ENCODE data around the gene PIM2.

The PIM2 gene

GRCh38 chrX:48919947-48920717 lies 1.3 kb upstream of the PIM2 start:
- H3K27ac Mint-ChIP-seq = peak overlapping the region; percentile 98 to 99
- H3K4me3 Mint-ChIP-seq = peak overlapping the region; percentile 91 to 92
- no peaks in the 10 kb centered on the region for H3K9me3 Mint-ChIP-seq
- DNase-seq = peak in 1 of 2 donors; percentile 30
- H3K4me1 Mint-ChIP-seq = peaks cover 62% of the 10 kb centered on the region
- ATAC-seq = peak; percentile 22
- H3K27me3 Mint-ChIP-seq = no peaks in the 10 kb centered on the region

- peak; percentile 64 for ATAC-seq
- Mint-ChIP-seq H3K27ac (peak overlapping the region; percentile 98 to 99), H3K4me1 (peaks cover 64% of the 10 kb centered on the region), H3K9me3 (no peaks in the 10 kb centered on the region), H3K27me3 (no peaks in the 10 kb centered on the region), H3K4me3 (peak overlapping the region; percentile 91 to 92)
- DNase-seq = peak in 1 of 2 donors; percentile 75
Observed at GRCh38 chrX:48919360-48919841, 577 bp upstream of the PIM2 start.

- no peaks in the 10 kb centered on the region for H3K9me3 Mint-ChIP-seq
- ATAC-seq (no peak), DNase-seq (no peak)
- peak overlapping the region; percentile 91 to 92 for H3K4me3 Mint-ChIP-seq
- no peaks in the 10 kb centered on the region for H3K27me3 Mint-ChIP-seq
- peaks cover 64% of the 10 kb centered on the region for H3K4me1 Mint-ChIP-seq
- H3K27ac Mint-ChIP-seq = peak overlapping the region; percentile 98 to 99
Observed at GRCh38 chrX:48918301-48918642, 552 bp downstream of the PIM2 start.

DNA sequence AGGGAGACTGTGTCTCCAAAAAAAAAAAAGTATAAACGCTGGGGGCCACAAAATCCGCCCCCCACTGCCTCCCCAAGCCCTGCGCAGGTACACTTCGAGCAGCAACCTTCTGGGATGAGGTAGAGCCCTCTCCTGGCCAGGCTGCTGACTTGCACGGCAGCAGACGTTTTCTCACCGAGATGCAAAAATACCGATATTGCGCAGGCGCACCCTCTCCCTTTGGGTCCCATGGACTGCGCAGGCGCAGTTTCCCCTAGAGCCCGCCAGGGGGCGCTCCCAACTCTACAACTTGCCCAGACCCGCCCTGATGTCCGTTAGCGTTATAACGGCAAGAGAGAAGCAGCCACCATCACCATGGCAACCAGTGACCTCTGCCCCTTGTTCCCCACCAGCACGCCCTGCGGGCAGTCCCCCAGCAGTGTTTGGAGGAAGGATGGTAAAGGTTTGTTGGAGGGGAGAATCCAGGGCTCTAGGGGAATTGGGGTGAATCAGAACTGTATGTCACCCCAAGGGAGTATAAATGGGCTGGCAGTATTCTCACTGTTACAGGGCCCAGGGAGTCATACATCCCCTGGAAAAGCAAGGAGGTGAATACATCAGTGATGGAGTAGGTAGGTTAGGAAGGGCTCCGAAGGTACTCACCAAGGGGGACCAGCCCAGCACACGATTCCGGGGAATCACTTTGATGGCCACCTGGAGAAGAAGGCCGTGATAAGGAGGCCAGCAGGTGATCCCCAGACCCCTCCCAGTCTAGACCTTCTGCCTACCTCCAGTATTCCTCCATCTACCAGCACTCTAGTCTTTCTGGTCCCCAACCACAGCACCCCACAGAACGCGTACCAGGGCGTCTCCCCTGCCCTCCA lies 1.5 kb downstream of the PIM2 start:
- Mint-ChIP-seq H3K27me3 (no peaks in the 10 kb centered on the region), H3K4me1 (peaks cover 64% of the 10 kb centered on the region), H3K4me3 (peak overlapping the region; percentile 91 to 92), H3K9me3 (no peaks in the 10 kb centered on the region), H3K27ac (peak overlapping the region; percentile 98 to 99)
- peak; percentile 85 to 93 for DNase-seq
- peak; percentile 56 for ATAC-seq

- Mint-ChIP-seq H3K4me1 (peaks cover 62% of the 10 kb centered on the region), H3K9me3 (no peaks in the 10 kb centered on the region), H3K4me3 (peak overlapping the region; percentile 91 to 92), H3K27ac (peak overlapping the region; percentile 89 to 97), H3K27me3 (no peaks in the 10 kb centered on the region)
- DNase-seq = no peak
- no peak for ATAC-seq
Observed at GRCh38 chrX:48914593-48915493, 4.0 kb downstream of the PIM2 start.

- Mint-ChIP-seq H3K27ac (peak overlapping the region; percentile 89 to 97), H3K27me3 (no peaks in the 10 kb centered on the region), H3K4me1 (peaks cover 62% of the 10 kb centered on the region), H3K4me3 (peak overlapping the region; percentile 91 to 92), H3K9me3 (no peaks in the 10 kb centered on the region)
- DNase-seq (no peak), ATAC-seq (no peak)
Observed at GRCh38 chrX:48913605-48914366, 5.0 kb downstream of the PIM2 start.

DNA sequence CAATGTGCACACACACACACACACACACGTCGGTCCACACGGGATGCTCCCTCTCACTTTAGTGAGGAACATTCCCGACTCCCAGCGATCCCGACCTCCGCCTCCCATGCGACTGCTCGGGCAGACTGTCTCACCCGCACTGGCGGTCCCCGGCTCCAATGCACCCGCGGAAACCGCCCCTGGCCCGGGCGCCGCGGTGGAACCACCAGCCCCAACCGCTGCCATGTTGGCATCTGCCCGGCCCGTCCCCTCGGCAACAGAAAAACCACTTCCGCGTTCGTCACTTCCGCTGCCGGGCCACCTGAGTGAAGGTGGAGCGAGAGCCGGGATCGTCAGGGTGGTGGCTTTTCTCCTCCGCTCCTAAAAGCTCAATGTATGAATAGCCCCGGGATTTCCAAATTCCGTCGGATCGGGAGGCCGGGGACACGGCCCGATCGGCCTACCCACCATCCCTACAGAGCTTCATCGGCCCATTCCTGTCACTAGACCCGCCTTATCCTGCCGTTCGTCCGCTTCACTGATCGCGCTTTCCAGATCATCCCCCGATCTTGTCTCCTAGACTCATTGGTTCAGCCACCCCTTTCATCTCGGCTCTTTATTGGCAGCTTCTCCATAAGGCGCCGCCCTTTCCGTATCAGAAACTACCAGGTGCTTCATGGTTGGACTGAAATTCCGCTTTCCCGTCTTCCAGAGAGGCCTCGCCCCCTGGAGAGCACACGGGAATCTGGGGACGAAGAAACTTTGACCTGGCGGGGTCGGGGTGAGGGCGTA lies 7.2 kb downstream of the PIM2 start, which contains the start of gene SLC35A2:
SLC35A2 (minus strand) TSS at position 235 of the 771 bp plus-strand sequence; CDS start at position 225, 10 bp downstream.
- Mint-ChIP-seq H3K27ac (peak within 1 kb of the TSS; percentile 94), H3K4me1 (peaks cover 54% of the 10 kb centered on the region), H3K27me3 (no peaks in the 10 kb centered on the region), H3K9me3 (no peaks in the 10 kb centered on the region), H3K4me3 (peak within 1 kb of the TSS; percentile 91 to 92)
- ATAC-seq (peak; percentile 76), DNase-seq (peak; percentile 83 to 90)

DNA sequence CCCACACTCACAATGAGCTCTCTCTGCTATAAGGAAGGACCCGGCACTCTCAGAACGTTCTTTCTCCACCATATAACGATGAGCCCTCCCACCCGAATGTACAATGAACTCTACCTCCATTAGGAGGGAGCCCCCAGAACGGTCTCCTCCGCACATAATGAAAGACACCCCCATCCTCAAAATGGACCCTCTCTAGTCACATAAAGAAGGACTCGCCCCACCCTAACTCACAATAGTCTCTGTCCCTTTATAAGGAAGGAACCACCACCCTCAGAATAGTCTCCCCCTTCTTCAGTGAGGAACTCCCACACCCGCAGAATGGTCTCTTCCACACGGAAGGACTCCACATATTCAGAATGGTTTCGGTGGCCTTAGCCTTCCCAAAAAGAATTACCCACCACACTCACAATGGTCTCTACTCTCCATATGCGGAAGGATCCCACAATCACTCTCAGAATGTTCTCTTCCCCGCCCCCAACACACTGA lies 7.9 kb downstream of the PIM2 start:
- peak; percentile 6 for ATAC-seq
- H3K27ac Mint-ChIP-seq = peak overlapping the region; percentile 94
- H3K4me1 Mint-ChIP-seq = peaks cover 54% of the 10 kb centered on the region

GRCh38 chrX:48909703-48910294 lies 9.0 kb downstream of the PIM2 start:
- peaks cover 46% of the 10 kb centered on the region for H3K4me1 Mint-ChIP-seq
- H3K27me3 Mint-ChIP-seq = no peaks in the 10 kb centered on the region
- ATAC-seq (peak; percentile 3), DNase-seq (peak in 1 of 2 donors; percentile 28)
- H3K9me3 Mint-ChIP-seq = no peaks in the 10 kb centered on the region
- H3K4me3 Mint-ChIP-seq = no peak overlapping the region
- peak overlapping the region in 1 of 2 donors; percentile 94 for H3K27ac Mint-ChIP-seq

More for the DNA sequence above, 7.9 kb downstream of the PIM2 start:
- no peak for DNase-seq
- no peaks in the 10 kb centered on the region for H3K27me3 Mint-ChIP-seq
- H3K9me3 Mint-ChIP-seq = no peaks in the 10 kb centered on the region
- H3K4me3 Mint-ChIP-seq = peak overlapping the region; percentile 91 to 92

DNA sequence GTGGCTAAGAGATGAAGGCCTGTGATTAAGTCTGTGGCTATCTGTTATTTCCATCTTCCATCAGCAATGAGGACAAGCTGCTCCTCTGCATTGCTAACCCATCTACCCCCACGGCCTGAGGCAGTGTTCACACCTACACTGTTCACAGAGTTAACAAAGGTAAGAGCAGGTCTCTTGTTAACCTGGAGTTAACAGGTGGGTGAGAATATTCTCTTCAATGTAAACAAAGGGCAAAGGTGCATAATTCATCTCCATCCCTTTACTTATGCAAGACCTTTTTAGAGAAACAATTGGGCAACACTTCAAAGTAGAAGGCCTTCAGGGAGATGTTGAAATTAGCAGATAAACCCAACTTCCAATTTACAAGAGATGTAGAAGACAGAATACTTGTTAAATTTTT lies 10.2 kb downstream of the PIM2 start:
- no peaks in the 10 kb centered on the region for H3K27me3 Mint-ChIP-seq
- peak overlapping the region in 1 of 2 donors; percentile 27 for H3K27ac Mint-ChIP-seq
- no peak for ATAC-seq
- no peak for DNase-seq
- no peaks in the 10 kb centered on the region for H3K9me3 Mint-ChIP-seq
- peaks cover 34% of the 10 kb centered on the region for H3K4me1 Mint-ChIP-seq
- no peak overlapping the region for H3K4me3 Mint-ChIP-seq

- Mint-ChIP-seq H3K9me3 (no peaks in the 10 kb centered on the region), H3K4me1 (peaks cover 13% of the 10 kb centered on the region), H3K27ac (peak overlapping the region in 1 of 2 donors; percentile 34), H3K4me3 (no peak overlapping the region), H3K27me3 (no peaks in the 10 kb centered on the region)
- no peak for ATAC-seq
- DNase-seq = no peak
Observed at GRCh38 chrX:48905090-48905790, 13.6 kb downstream of the PIM2 start.

- no peak for DNase-seq
- no peaks in the 10 kb centered on the region for H3K9me3 Mint-ChIP-seq
- ATAC-seq = no peak
- peaks cover 12% of the 10 kb centered on the region for H3K4me1 Mint-ChIP-seq
- no peaks in the 10 kb centered on the region for H3K27me3 Mint-ChIP-seq
- H3K27ac Mint-ChIP-seq = peak overlapping the region in 1 of 2 donors; percentile 93
- H3K4me3 Mint-ChIP-seq = no peak overlapping the region
Observed at GRCh38 chrX:48904626-48905025, 14.2 kb downstream of the PIM2 start.

DNA sequence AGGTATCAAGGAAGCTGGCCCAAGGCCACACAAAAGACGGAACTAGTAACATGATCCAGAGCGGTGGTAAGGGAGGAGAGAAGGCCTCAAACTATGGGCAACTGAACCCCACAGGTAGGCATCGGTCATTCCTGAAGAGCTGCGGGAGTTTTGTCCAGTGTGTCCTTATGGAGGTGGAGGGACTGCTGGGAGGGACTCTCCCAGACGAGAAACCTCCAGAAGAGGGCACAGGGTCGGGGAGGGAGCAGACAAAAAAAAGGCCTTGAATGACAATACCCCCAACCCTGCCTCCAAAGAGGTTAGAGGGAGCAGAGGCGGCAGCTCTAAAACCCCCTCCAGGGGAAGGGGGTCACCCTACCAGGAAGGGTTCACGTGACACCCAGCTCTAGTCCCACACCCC lies 14.6 kb downstream of the PIM2 start:
- H3K9me3 Mint-ChIP-seq = no peaks in the 10 kb centered on the region
- DNase-seq (no peak), ATAC-seq (no peak)
- H3K4me3 Mint-ChIP-seq = no peak overlapping the region
- H3K27me3 Mint-ChIP-seq = no peaks in the 10 kb centered on the region
- peak overlapping the region; percentile 25 to 93 for H3K27ac Mint-ChIP-seq
- H3K4me1 Mint-ChIP-seq = peaks cover 12% of the 10 kb centered on the region
